ENCODE measurements around the gene GTPBP2.
"Not testable (repeated sequence)": the region's sequence is repeated elsewhere in the genome, so short reads cannot be mapped to it uniquely, and the experiment has no call there.

The GTPBP2 gene

DNA sequence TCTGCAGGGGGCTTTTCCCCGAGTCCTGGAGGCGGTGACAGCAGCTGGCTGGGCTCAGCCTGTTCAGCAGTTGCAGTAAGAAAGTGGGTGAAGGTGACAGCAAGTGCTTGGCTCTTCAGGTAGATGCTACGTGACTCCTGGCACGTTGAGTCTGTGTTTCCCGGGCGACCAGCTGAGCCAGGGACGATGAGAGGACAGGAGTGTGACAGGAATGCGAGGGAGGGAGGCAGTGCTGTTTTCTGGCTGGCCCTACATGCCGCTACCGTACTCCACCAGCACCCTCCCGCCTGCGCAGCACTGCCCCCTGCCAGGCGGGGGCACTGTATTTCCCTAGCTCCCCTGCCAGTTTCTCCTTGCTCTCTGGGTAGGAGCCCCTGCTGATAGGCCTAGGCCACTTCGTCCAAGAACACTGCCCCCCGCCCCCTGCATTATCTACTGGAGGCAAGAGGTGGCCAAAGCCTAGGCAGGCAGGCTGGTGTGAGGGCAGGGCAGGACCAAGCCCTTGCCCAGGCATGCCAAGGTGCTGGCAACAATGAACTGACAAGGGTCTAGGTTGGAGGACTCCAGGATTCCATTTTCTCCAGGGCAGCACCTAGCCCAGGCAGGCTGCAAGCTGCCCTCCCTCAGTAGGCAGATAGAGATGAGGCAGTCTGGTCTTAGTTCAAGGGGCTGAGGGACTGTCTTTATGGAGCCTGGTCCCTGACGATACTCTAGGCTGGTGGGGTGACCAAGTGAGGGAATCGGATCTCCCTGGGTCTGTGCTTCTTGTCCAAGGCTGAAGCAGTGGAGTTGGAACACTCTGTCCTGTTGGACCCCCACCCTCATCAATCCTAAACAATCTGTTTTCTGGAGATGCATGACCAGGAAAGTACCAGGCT, 39.3 kb upstream of the GTPBP2 start:
- DNase-seq: peak; percentile 67
- Mint-ChIP-seq H3K4me3 (no peak overlapping the region), H3K27ac (peak overlapping the region; percentile 47)

DNA sequence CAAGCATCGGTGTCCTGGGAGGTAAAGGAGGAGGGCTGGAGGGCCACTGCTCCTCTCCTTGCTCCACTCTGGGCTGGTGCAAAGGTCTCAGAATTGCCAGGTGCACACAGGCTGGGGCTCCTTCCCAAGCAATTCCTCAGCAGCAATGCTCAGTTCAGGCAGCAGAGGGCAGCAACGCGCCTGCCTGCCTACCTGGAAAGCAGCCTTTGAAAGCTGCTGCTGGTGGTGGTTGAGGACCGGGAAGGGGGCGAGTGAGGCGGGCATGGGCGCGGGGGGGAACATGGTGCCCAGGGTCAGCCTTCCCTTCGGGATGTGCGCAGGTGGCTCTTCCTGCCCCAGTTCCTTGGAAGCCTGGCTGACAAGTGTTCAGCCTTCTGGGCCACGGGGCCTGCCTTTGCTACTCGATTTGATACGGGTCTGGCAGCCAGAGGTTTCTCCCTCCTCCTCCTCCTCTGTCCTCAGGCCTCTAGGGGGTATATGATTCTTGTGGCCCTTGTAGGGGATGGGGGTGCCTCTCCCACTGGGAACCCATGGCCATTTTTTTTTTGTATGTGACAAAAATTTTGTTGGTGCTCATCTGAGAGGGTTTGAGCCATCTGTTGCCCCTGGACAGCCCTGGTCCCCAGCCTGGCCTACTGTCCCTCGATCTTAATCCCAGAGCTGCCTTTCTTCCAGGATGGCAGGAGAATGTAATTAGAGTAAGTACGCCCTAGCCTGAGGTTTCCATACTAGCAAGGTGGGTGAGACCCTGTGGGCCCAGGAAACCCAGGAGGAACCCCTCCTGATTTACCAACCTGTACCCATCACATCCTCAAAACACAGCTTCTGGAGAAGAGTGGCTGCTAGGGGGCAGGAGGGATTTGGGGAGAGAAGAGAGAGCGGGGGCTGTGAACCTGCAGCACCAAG, 38.4 kb upstream of the GTPBP2 start:
- H3K4me1 Mint-ChIP-seq (ENCODE audit: low read depth): peaks cover 36% of the 10 kb centered on the region
- H3K4me3 Mint-ChIP-seq: no peak overlapping the region

More for the DNA sequence above, 39.3 kb upstream of the GTPBP2 start:
- H3K36me3 Mint-ChIP-seq (ENCODE audit: low read depth): peaks cover 38% of the 10 kb centered on the region
- no peaks in the 10 kb centered on the region for H3K27me3 Mint-ChIP-seq
- peaks cover 34% of the 10 kb centered on the region for H3K4me1 Mint-ChIP-seq (ENCODE audit: low read depth)
- H3K9me3 Mint-ChIP-seq: no peaks in the 10 kb centered on the region

DNA sequence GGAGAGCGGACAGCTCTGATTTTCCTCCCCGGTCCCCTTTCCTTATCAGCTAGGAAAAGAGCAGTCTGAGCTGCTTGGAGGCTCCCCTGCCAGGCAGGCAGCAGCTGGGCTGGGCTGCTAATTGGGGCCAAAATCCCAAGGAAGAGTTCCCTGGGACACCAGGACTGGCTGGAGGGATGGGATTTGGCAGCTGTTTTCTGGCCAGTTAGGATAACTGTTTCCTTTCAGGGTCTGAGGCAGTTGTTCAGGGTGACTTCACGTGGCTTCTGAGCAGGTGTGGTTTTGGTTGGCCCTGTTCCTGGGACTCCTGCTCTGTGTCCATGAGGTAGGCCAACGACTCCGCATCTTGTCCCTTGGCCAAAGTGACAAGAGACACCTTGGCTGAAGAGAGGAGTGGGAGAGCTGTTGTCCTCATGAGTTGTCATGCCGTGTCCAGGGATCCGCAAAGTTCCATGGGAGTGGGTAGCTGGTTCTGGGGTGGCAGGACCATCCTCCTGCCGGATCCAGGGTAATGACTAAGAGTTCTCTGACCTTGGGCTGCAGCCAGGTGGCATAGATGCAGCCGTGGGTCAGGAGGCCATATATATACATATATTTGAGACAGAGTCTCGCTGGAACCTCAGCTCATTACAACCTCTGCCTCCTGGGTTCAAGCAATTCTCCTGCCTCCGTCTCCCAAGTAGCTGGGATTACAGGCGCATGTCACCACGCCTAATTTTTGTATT, 37.3 kb upstream of the GTPBP2 start:
- Mint-ChIP-seq H3K9me3 (no peaks in the 10 kb centered on the region), H3K27me3 (no peaks in the 10 kb centered on the region), H3K36me3 (ENCODE audit: low read depth) (peaks cover 18% of the 10 kb centered on the region), H3K4me3 (no peak overlapping the region), H3K27ac (no peak overlapping the region), H3K4me1 (ENCODE audit: low read depth) (peaks cover 36% of the 10 kb centered on the region)
- no peak for DNase-seq

More for the DNA sequence above, 38.4 kb upstream of the GTPBP2 start:
- peak; percentile 86 for DNase-seq
- Mint-ChIP-seq H3K27me3 (no peaks in the 10 kb centered on the region), H3K27ac (peak overlapping the region; percentile 64), H3K36me3 (ENCODE audit: low read depth) (peaks cover 29% of the 10 kb centered on the region), H3K9me3 (no peaks in the 10 kb centered on the region)

DNA sequence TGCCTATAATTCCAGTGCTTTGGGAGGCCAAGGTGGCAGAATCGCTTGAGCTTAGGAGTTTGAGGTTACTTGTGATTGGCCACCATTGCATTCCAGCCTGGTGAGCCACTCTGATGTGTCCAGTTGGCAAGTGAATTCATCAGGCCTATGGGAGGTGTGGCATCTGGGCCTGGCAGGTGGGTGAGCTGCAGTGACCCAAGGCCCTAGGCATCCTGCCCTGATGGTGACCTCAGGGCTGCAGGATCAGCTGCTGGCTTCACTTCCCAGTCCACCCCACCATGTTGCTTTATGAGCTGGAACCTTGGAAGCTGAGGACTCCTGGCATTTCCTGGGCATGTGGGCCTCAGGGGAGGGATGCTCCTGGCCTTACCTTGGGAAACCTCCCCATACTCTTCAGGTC, 36.3 kb upstream of the GTPBP2 start:
- DNase-seq: no peak
- Mint-ChIP-seq H3K4me1 (ENCODE audit: low read depth) (peaks cover 30% of the 10 kb centered on the region), H3K9me3 (no peaks in the 10 kb centered on the region), H3K4me3 (no peak overlapping the region), H3K36me3 (ENCODE audit: low read depth) (peaks cover 8% of the 10 kb centered on the region), H3K27ac (no peak overlapping the region), H3K27me3 (no peaks in the 10 kb centered on the region)

- H3K4me3 Mint-ChIP-seq; H3K27ac Mint-ChIP-seq; H3K9me3 Mint-ChIP-seq; H3K36me3 Mint-ChIP-seq (ENCODE audit: low read depth); H3K27me3 Mint-ChIP-seq; DNase-seq: not testable (repeated sequence)
- H3K4me1 Mint-ChIP-seq (ENCODE audit: low read depth): peaks cover 13% of the 10 kb centered on the region
These were observed 33.9 kb upstream of the GTPBP2 start for GRCh38 chr6:43662948-43663347.

DNA sequence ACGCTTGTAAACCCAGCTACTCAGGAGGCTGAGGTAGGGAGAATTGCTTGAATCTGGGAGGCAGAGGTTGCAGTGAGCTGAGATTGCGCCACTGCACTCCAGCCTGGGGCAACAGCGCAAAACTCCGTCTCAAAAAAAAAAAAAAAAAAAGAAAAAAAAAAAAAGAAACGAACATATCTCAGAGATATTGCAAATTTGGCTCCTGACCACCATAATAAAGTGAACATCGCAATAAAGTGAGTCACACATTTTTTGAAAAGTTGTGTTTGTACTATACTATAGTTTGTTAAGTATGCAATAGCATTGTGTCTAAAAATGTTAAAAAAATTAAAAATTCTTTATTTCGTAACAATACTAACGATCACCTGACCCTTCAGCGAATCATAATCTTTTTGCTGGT, 29.1 kb upstream of the GTPBP2 start:
- H3K36me3 Mint-ChIP-seq (ENCODE audit: low read depth): no peaks in the 10 kb centered on the region
- H3K9me3 Mint-ChIP-seq: no peaks in the 10 kb centered on the region
- H3K4me1 Mint-ChIP-seq (ENCODE audit: low read depth): peaks cover 2% of the 10 kb centered on the region
- H3K27ac Mint-ChIP-seq: no peak overlapping the region
- DNase-seq: no peak
- H3K27me3 Mint-ChIP-seq: no peaks in the 10 kb centered on the region
- H3K4me3 Mint-ChIP-seq: no peak overlapping the region

DNA sequence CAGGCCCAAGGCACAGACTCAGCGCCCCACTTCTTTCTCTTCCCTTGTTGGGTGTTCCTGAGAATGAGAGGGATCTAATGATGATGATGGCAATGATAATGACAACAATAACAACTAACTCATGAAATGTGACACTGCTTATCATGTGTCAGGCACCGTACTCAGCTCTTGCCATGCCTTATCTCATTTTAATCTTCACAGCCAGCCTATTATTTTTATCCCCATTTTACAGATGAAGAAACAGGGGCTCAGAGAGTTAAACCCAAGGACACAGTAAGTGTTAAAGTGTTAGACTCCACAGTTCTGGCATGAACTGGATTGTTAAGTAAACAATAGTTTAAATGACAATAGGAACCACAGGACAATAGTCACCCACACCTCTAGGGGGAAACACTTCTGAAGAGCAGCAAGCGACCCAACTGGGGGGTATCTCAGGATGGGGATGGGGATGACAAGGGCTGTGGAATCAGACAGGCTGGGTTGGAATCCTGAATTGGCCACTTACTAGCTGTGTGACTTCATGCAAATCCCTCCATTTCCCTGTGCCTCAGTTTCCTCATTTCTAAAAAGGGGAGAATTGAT, 28.2 kb upstream of the GTPBP2 start:
- Mint-ChIP-seq H3K36me3 (ENCODE audit: low read depth) (no peaks in the 10 kb centered on the region), H3K27ac (no peak overlapping the region), H3K9me3 (no peaks in the 10 kb centered on the region), H3K4me3 (no peak overlapping the region), H3K4me1 (ENCODE audit: low read depth) (no peaks in the 10 kb centered on the region), H3K27me3 (no peaks in the 10 kb centered on the region)
- DNase-seq: no peak

GRCh38 chr6:43652822-43653221, 23.8 kb upstream of the GTPBP2 start:
- H3K4me3 Mint-ChIP-seq; DNase-seq; H3K36me3 Mint-ChIP-seq (ENCODE audit: low read depth); H3K27ac Mint-ChIP-seq; H3K4me1 Mint-ChIP-seq (ENCODE audit: low read depth); H3K27me3 Mint-ChIP-seq; H3K9me3 Mint-ChIP-seq: not testable (repeated sequence)

DNA sequence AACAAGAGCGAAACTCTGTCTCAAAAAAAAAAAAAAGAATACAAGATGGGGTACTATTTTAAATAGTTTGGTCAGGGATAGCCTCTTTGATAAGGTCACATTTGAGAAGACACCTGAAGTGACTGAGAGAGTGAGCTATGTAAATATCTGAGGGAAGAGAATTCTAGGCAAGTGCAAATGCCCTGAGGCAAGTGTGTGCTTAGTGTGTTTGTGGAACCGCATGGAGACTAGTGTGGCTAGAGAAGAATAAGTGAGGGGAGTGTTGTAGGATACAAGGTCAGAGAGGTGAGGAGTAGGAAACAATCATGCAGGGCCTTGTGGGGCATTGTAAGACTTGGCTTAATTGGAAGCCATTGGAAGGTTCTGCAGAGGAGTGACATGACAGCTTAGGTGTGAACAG, 19.2 kb upstream of the GTPBP2 start:
- no peak for DNase-seq
- no peaks in the 10 kb centered on the region for H3K9me3 Mint-ChIP-seq
- H3K27me3 Mint-ChIP-seq: no peaks in the 10 kb centered on the region
- no peak overlapping the region for H3K27ac Mint-ChIP-seq
- peaks cover 15% of the 10 kb centered on the region for H3K4me1 Mint-ChIP-seq (ENCODE audit: low read depth)
- H3K36me3 Mint-ChIP-seq (ENCODE audit: low read depth): no peaks in the 10 kb centered on the region
- no peak overlapping the region for H3K4me3 Mint-ChIP-seq

- Mint-ChIP-seq H3K4me3 (no peak overlapping the region), H3K27ac (no peak overlapping the region), H3K36me3 (ENCODE audit: low read depth) (peaks cover 2% of the 10 kb centered on the region), H3K9me3 (no peaks in the 10 kb centered on the region), H3K27me3 (no peaks in the 10 kb centered on the region), H3K4me1 (ENCODE audit: low read depth) (peaks cover 15% of the 10 kb centered on the region)
- DNase-seq: no peak
These were observed 18.5 kb upstream of the GTPBP2 start for GRCh38 chr6:43647613-43648012.

DNA sequence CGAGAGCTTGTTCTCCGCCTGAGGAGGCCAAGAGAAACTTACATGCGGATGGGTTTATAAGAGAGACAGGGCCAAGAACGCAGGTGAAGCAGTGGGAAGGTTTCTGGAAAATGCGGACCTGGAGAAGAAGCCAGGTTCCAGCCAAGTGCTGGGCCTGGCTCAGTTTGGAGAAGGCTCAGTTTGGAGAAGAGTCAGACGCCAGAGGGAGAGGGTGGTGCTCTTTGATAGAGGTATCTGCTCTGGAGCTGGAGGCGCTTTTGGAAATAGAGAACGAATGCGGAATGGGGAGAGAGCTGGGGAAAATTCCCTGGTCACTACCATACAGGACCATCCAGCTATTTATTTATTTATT, 16.5 kb upstream of the GTPBP2 start:
- H3K4me3 Mint-ChIP-seq: peak overlapping the region; percentile 67

GRCh38 chr6:43644940-43645612, 16.0 kb upstream of the GTPBP2 start, which contains the start of gene RSPH9:
RSPH9 (plus strand) TSS chr6:43645036; CDS start chr6:43645099, 63 bp downstream.
- Mint-ChIP-seq H3K4me1 (ENCODE audit: low read depth) (peaks cover 25% of the 10 kb centered on the region), H3K27ac (peak within 1 kb of the TSS; percentile 67), H3K36me3 (ENCODE audit: low read depth) (peaks cover 22% of the 10 kb centered on the region), H3K27me3 (no peaks in the 10 kb centered on the region), H3K4me3 (peak within 1 kb of the TSS; percentile 67), H3K9me3 (no peaks in the 10 kb centered on the region)
- peak; percentile 77 for DNase-seq

More for the DNA sequence above, 16.5 kb upstream of the GTPBP2 start:
- no peak for DNase-seq
- Mint-ChIP-seq H3K27me3 (no peaks in the 10 kb centered on the region), H3K27ac (peak overlapping the region; percentile 67), H3K36me3 (ENCODE audit: low read depth) (peaks cover 16% of the 10 kb centered on the region), H3K4me1 (ENCODE audit: low read depth) (peaks cover 19% of the 10 kb centered on the region), H3K9me3 (no peaks in the 10 kb centered on the region)

- no peak for DNase-seq
- H3K4me1 Mint-ChIP-seq (ENCODE audit: low read depth): peaks cover 55% of the 10 kb centered on the region
- H3K27me3 Mint-ChIP-seq: no peaks in the 10 kb centered on the region
- H3K9me3 Mint-ChIP-seq: no peaks in the 10 kb centered on the region
- no peak overlapping the region for H3K4me3 Mint-ChIP-seq
- peak overlapping the region; percentile 50 for H3K27ac Mint-ChIP-seq
- H3K36me3 Mint-ChIP-seq (ENCODE audit: low read depth): peaks cover 62% of the 10 kb centered on the region
These were observed 11.1 kb upstream of the GTPBP2 start for GRCh38 chr6:43639984-43640800.
